H1 (cell line): ENCODE results near the gene NFIA. TPM values are rescaled to one million over a fixed set of nuclear protein-coding genes. Genes with fewer than 3 reads are reported as not detected.

Experiments
- CTCF ChIA-PET: fragments of 300-600 bp; sonication (Branson Sonifier 250); formaldehyde crosslinking; loops from one replicate; lab custom pipeline; 2021; ENCODE audit not compliant: partially characterized antibody; lab: Charles Lee
- POLR2A ChIA-PET: fragments of 300-600 bp; sonication (Branson Sonifier 250); formaldehyde crosslinking; loops from one replicate; lab custom pipeline; 2021; ENCODE audit warnings: inconsistent platforms; ENCODE audit not compliant: partially characterized antibody; lab: Charles Lee
- DNase-seq, 2 experiments: peaks; one replicate each; pipeline versions ENCODE4 v3.0.0 to v3.0.0-alpha.2; 2010 to 2022; ENCODE audit warnings: low spot score in 2 of 2, low read depth in 1 of 2, mixed read lengths in 1 of 2
- FAIRE-seq: peaks from 2 replicates; lab custom pipeline; 2011; peaks lifted over from hg19 to GRCh38; lab: Jason Lieb, UNC
- H2AFZ ChIP-seq: 2 replicates; pipeline ENCODE4 v1.8.1; 2012; ENCODE audit warnings: low read length, inconsistent platforms
- H2AK5ac ChIP-seq: 2 replicates; pipeline ENCODE4 v1.6.1; 2013; ENCODE audit warnings: low read depth, low read length
- H2BK120ac ChIP-seq: replicated peaks from 2 replicates; pipeline ENCODE3; 2013; ENCODE audit warnings: low read depth, low read length, inconsistent platforms
- H2BK12ac ChIP-seq: 2 replicates; pipeline ENCODE4 v1.6.1; 2013; ENCODE audit warnings: low read depth, low read length
- H2BK15ac ChIP-seq: 2 replicates; pipeline ENCODE4 v1.6.1; 2013; ENCODE audit warnings: low read length
- H2BK20ac ChIP-seq: 2 replicates; pipeline ENCODE4 v1.6.1; 2013; ENCODE audit warnings: low read length
- H2BK5ac ChIP-seq: 2 replicates; pipeline ENCODE4 v1.6.1; 2013; ENCODE audit warnings: low read depth, low read length
- H3K14ac ChIP-seq: 2 replicates; pipeline ENCODE4 v1.6.1; 2013; ENCODE audit warnings: inconsistent platforms; ENCODE audit not compliant: insufficient read length
- H3K18ac ChIP-seq: 2 replicates; pipeline ENCODE4 v1.6.1; 2013; ENCODE audit warnings: low read length; ENCODE audit errors: extremely low read depth
- H3K23ac ChIP-seq: 2 replicates; pipeline ENCODE4 v1.6.1; 2013; ENCODE audit warnings: inconsistent platforms; ENCODE audit not compliant: insufficient read length
- H3K23me2 ChIP-seq: 2 replicates; pipeline ENCODE4 v1.6.1; 2013; ENCODE audit warnings: low read depth, low read length
- H3K27ac ChIP-seq: 2 replicates; pipeline ENCODE4 v1.6.1; 2011; ENCODE audit warnings: low read depth, low read length, inconsistent platforms
- H3K27me3 ChIP-seq, 4 experiments: replicated peaks in 1 of 4; 1 replicate in 1 of 4; 2 replicates in 3 of 4; pipeline versions ENCODE4 v1.6.1 to v1.8.1; 2011 to 2013; ENCODE audit warnings: low read length in 3 of 4, mild to moderate bottlenecking in 3 of 4, inconsistent platforms in 2 of 4, mixed read lengths in 2 of 4, moderate library complexity in 1 of 4; ENCODE audit not compliant: control insufficient read depth in 3 of 4, insufficient read depth in 3 of 4; ENCODE audit errors: extremely low read depth in 1 of 4
- H3K36me3 ChIP-seq, 4 experiments: 2 replicates each; pipeline versions ENCODE4 v1.6.1 to v1.8.1; 2011 to 2013; ENCODE audit warnings: mild to moderate bottlenecking in 4 of 4, low read length in 3 of 4, moderate library complexity in 2 of 4, control low read depth in 1 of 4, inconsistent platforms in 1 of 4; ENCODE audit not compliant: insufficient read depth in 4 of 4, control insufficient read depth in 2 of 4
- H3K4ac ChIP-seq: replicated peaks from 2 replicates; pipeline ENCODE3; 2013; ENCODE audit warnings: low read length, low read depth, mixed read lengths, inconsistent platforms; ENCODE audit not compliant: insufficient read length
- H3K4me1 ChIP-seq, 4 experiments: replicated peaks in 1 of 4; 1 replicate in 1 of 4; 2 replicates in 3 of 4; pipeline versions ENCODE4 v1.6.1 to v1.8.1; 2011 to 2013; ENCODE audit warnings: low read length in 3 of 4, inconsistent platforms in 2 of 4, mixed read lengths in 1 of 4; ENCODE audit not compliant: insufficient read depth in 4 of 4, control insufficient read depth in 3 of 4
- H3K4me2 ChIP-seq, 2 experiments: 2 replicates each; pipeline versions ENCODE4 v1.6.1 to v1.8.1; 2011 to 2013; ENCODE audit warnings: low read depth in 2 of 2, low read length in 2 of 2, control low read depth in 1 of 2, inconsistent platforms in 1 of 2, mild to moderate bottlenecking in 1 of 2; ENCODE audit not compliant: insufficient read depth in 1 of 2
- H3K4me3 ChIP-seq, 4 experiments: fragments of 200-600, 300-600 bp in 1 of 4; sonication (generic), shearing (Covaris generic), sonication (Bioruptor Twin) in 1 of 4; 2 replicates each; pipeline versions ENCODE4 v1.5.1 to v1.8.1; 2011 to 2016; ENCODE audit warnings: low read length in 4 of 4, low read depth in 3 of 4, control low read depth in 2 of 4, inconsistent platforms in 2 of 4, mild to moderate bottlenecking in 2 of 4, mixed read lengths in 1 of 4, moderate library complexity in 1 of 4; ENCODE audit not compliant: insufficient read depth in 2 of 4; ENCODE audit errors: extremely low read depth in 1 of 4
- H3K56ac ChIP-seq: replicated peaks from 2 replicates; pipeline ENCODE3; 2013; ENCODE audit warnings: low read depth, mild to moderate bottlenecking, mixed read lengths, low read length, inconsistent platforms; ENCODE audit not compliant: insufficient read length
- H3K79me1 ChIP-seq: 2 replicates; pipeline ENCODE4 v1.6.1; 2013; ENCODE audit warnings: low read depth, low read length, control low read depth
- H3K79me2 ChIP-seq, 2 experiments: 2 replicates each; pipeline versions ENCODE4 v1.6.1 to v1.8.1; 2012 to 2013; ENCODE audit warnings: low read length in 2 of 2, mild to moderate bottlenecking in 2 of 2, inconsistent platforms in 1 of 2; ENCODE audit not compliant: insufficient read depth in 2 of 2, control insufficient read depth in 1 of 2
- H3K9ac ChIP-seq, 4 experiments: replicated peaks in 1 of 4; 1 replicate in 1 of 4; 2 replicates in 3 of 4; pipeline versions ENCODE4 v1.6.1 to v1.8.1; 2011 to 2013; ENCODE audit warnings: low read depth in 3 of 4, low read length in 3 of 4, control low read depth in 2 of 4, mild to moderate bottlenecking in 2 of 4, moderate library complexity in 2 of 4, inconsistent platforms in 1 of 4; ENCODE audit errors: extremely low read depth in 1 of 4
- H3K9me3 ChIP-seq, 2 experiments: 2 replicates each; pipeline versions ENCODE4 v1.6.1 to v1.8.1; 2012 to 2013; ENCODE audit warnings: mild to moderate bottlenecking in 2 of 2, moderate library complexity in 2 of 2, control low read depth in 1 of 2, inconsistent platforms in 1 of 2, low read depth in 1 of 2, low read length in 1 of 2, mixed read lengths in 1 of 2; ENCODE audit not compliant: insufficient read depth in 2 of 2
- H4K20me1 ChIP-seq, 2 experiments: replicated peaks in 1 of 2; 2 replicates each; pipeline versions ENCODE3 to v1.8.1; 2011 to 2013; ENCODE audit warnings: inconsistent platforms in 2 of 2, low read length in 2 of 2, mild to moderate bottlenecking in 1 of 2; ENCODE audit not compliant: insufficient read depth in 2 of 2, control insufficient read depth in 1 of 2
- H4K5ac ChIP-seq: 2 replicates; pipeline ENCODE4 v1.6.1; 2013; ENCODE audit warnings: low read length, low read depth, mixed read lengths, inconsistent platforms; ENCODE audit not compliant: insufficient read length
- H4K8ac ChIP-seq: 2 replicates; pipeline ENCODE4 v1.8.0; 2013; ENCODE audit warnings: mild to moderate bottlenecking, moderate library complexity, low read length, inconsistent platforms; ENCODE audit not compliant: insufficient read depth; ENCODE audit errors: extremely low read depth
- H4K91ac ChIP-seq: replicated peaks from 2 replicates; pipeline ENCODE3; 2013; ENCODE audit warnings: low read length, mixed read lengths, inconsistent platforms; ENCODE audit not compliant: insufficient read length
- BCL11A ChIP-seq, 2 experiments: IDR thresholded peaks; one replicate each; pipeline ENCODE4 v1.6.1; 2011; ENCODE audit warnings: low read depth in 2 of 2, low read length in 2 of 2, mild to moderate bottlenecking in 2 of 2
- CBX8 ChIP-seq: fragments of 300-800, 300-1000 bp; sonication (generic); IDR thresholded peaks from 2 replicates; pipeline ENCODE4 v1.7.1; 2016; ENCODE audit warnings: low read depth, low read length, borderline replicate concordance
- NRF1 ChIP-seq: IDR thresholded peaks from 2 replicates; pipeline ENCODE4 v1.6.1; 2011; ENCODE audit warnings: mild to moderate bottlenecking, low read depth, low read length, improper control_type of control experiment
- RAD21 ChIP-seq, 2 experiments: IDR thresholded peaks in 1 of 2; conservative IDR thresholded peaks in 1 of 2; 2 replicates each; pipeline ENCODE4 v1.6.1; 2011; ENCODE audit warnings: low read depth in 2 of 2, low read length in 2 of 2, improper control_type of control experiment in 1 of 2, inconsistent platforms in 1 of 2, mild to moderate bottlenecking in 1 of 2, moderate library complexity in 1 of 2
- SP4 ChIP-seq: IDR thresholded peaks from 2 replicates; pipeline ENCODE4 v1.6.1; 2012; ENCODE audit warnings: low read length, inconsistent platforms
- TCF12 ChIP-seq: IDR thresholded peaks from 2 replicates; pipeline ENCODE4 v1.6.1; 2011; ENCODE audit warnings: low read depth, mild to moderate bottlenecking, low read length
- USF2 ChIP-seq: IDR thresholded peaks from 2 replicates; pipeline ENCODE4 v1.6.1; 2011; ENCODE audit warnings: low read length, improper control_type of control experiment
- YY1 ChIP-seq: IDR thresholded peaks from 2 replicates; pipeline ENCODE4 v1.6.1; 2011; ENCODE audit warnings: low read depth, mild to moderate bottlenecking, low read length
- WGBS, 2 experiments: shearing (Covaris generic) in 1 of 2; methylation state at CpG; one replicate each; pipeline versions ENCODE4 v1.1.6 to v1.1.7; 2013 to 2015; ENCODE audit warnings: low lambda C conversion rate in 2 of 2, mixed read lengths in 2 of 2, inconsistent platforms in 1 of 2, low coverage in 1 of 2, missing lambda C conversion rate in 1 of 2; ENCODE audit not compliant: insufficient replicate concordance in 2 of 2, insufficient coverage in 1 of 2, insufficient read length in 1 of 2; ENCODE audit errors: extremely low coverage in 1 of 2, missing lambda C conversion rate in 1 of 2; 5-methylcytosine and 5-hydroxymethylcytosine counted together
- polyA plus RNA-seq, 7 experiments: library from polyadenylated mRNA; depleted of rRNA in 3 of 7; stranded (reverse) in 5 of 7; unstranded in 2 of 7; fragments of >200 nt in 5 of 7; fragments of 200-250 nt in 2 of 7; gene quantifications; 1 replicate in 5 of 7; 2 replicates in 1 of 7; 4 replicates in 1 of 7; pipeline versions ENCODE4 v1.2.1 to v1.2.3, GENCODE V29; 2011 to 2013; ENCODE audit warnings: missing spikeins in 2 of 7, mixed read lengths in 2 of 7
- total RNA-seq: library from RNA; stranded (reverse); fragmentation: NEBNext Ultra II Directional; extraction: Animal tissue kit (Norgen Biotek cat#: 25700); gene quantifications from 2 replicates; pipeline ENCODE4 v1.2.1, GENCODE V29; 2021

Gene NFIA
- total and polyA plus RNA-seq, 2 of the 8 experiments (the other 6 are each of a cell fraction or from before 2014, with no cell fraction given) = 1.8 to 2.3 TPM

- 92% methylated on average over 11 of the region's 11 CpGs; no CpG with 5 or more reads in 1 of the 2 experiments for WGBS, 2 experiments
- Histone ChIP-seq H3K23ac (no peak overlapping the region), H3K27me3 (no peaks in the 10 kb centered on the region), H4K8ac (no peak overlapping the region), H3K18ac (no peak overlapping the region), H2BK15ac (no peak overlapping the region), H3K9me3 (no peaks in the 10 kb centered on the region), H2BK5ac (no peak overlapping the region), H2BK120ac (no peak overlapping the region), H2AK5ac (no peak overlapping the region), H3K4ac (no peak overlapping the region), H4K5ac (no peak overlapping the region), H3K36me3 (no peaks in the 10 kb centered on the region), H3K4me2 (no peak overlapping the region), H2BK20ac (no peak overlapping the region), H3K79me1 (no peaks in the 10 kb centered on the region), H3K4me1 (peaks cover 0 to 11% (median 7%) of the 10 kb centered on the region in 4 experiments; a peak in 3 of 7 replicates), H3K9ac (no peak overlapping the region), H3K27ac (no peak overlapping the region), H3K56ac (no peak overlapping the region), H2AFZ (no peak overlapping the region), H4K20me1 (no peaks in the 10 kb centered on the region), H3K4me3 (no peak overlapping the region), H3K79me2 (no peaks in the 10 kb centered on the region), H3K23me2 (no peaks in the 10 kb centered on the region), H4K91ac (no peak overlapping the region), H2BK12ac (no peak overlapping the region), H3K14ac (no peak overlapping the region)
- FAIRE-seq (no peak), DNase-seq (no peak)
- ChIA-PET CTCF (no interaction called here), POLR2A (no interaction called here)
- TF ChIP-seq RAD21 (IDR thresholded peaks at IDR 0.05 in 1 of 2, conservative IDR thresholded peaks at IDR 0.05 in 1 of 2; ENCODE audit: low read depth in 2 of 2, low read length in 2 of 2) (no peak), BCL11A (IDR thresholded peaks at IDR 0.05; ENCODE audit: low read depth in 2 of 2, low read length in 2 of 2) (no peak), YY1 (no peak), TCF12 (no peak), NRF1 (no peak), CBX8 (no peak), SP4 (no peak), USF2 (no peak)
These were observed 60.6 kb downstream of the NFIA start for GRCh38 chr1:61142726-61143500.
